ENCODE results near the gene TSACC. TPM values are rescaled to one million over a fixed set of nuclear protein-coding genes. Genes with fewer than 3 reads are reported as not detected.

TSACC gene
- total RNA-seq, 2 donors from 2014 or later = not detected

DNA sequence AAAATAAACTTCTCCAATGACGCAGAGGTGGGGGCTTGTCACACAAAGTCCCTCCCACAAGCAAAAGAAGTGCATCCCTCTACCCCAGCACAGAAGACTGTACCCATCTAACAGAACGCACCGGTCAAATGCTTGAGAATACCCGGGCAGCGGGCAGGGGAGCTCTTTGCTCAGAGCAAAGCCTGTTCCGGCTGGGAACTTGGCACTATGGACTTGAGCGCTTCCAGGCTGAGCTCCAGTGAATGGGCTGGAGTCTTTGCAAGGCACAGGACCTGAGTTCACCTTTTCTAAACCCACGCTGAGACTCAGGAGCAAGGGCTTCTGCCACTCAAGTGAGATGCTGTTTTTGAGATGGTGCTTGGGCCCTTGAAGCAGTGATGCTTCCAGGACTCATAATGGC, 51.0 kb downstream of the TSACC start:
- ATAC-seq (ENCODE audit: insufficient number of reproducible peaks, low FRiP score, low read depth) (no peak), DNase-seq (ENCODE audit: low spot score) (no peak)
- Histone ChIP-seq H3K4me3 (no peak overlapping the region), H3K27ac (no peak overlapping the region), H3K9me3 (no peaks in the 10 kb centered on the region), H3K36me3 (no peaks in the 10 kb centered on the region), H3K27me3 (replicated peaks; ENCODE audit: insufficient read depth) (no peaks in the 10 kb centered on the region), H3K4me1 (ENCODE audit: control insufficient read depth in 1 of 2, low read depth in 2 of 2) (no peaks in the 10 kb centered on the region)
- no peak for TF ChIP-seq CTCF (IDR thresholded peaks at IDR 0.05)

- H3K4me1 ChIP-seq (ENCODE audit: control insufficient read depth in 1 of 2, low read depth in 2 of 2) = no peaks in the 10 kb centered on the region
- H3K4me3 ChIP-seq = no peak overlapping the region
- H3K36me3 ChIP-seq = no peaks in the 10 kb centered on the region
- DNase-seq (ENCODE audit: low spot score) = no peak
- H3K27me3 ChIP-seq (replicated peaks; ENCODE audit: insufficient read depth) = no peaks in the 10 kb centered on the region
- TF ChIP-seq CTCF (IDR thresholded peaks at IDR 0.05) = no peak
- no peak for ATAC-seq (ENCODE audit: insufficient number of reproducible peaks, low FRiP score, low read depth)
- no peaks in the 10 kb centered on the region for H3K9me3 ChIP-seq
- no peak overlapping the region for H3K27ac ChIP-seq
These were observed 52.4 kb downstream of the TSACC start for GRCh38 chr1:156390469-156391365.

DNA sequence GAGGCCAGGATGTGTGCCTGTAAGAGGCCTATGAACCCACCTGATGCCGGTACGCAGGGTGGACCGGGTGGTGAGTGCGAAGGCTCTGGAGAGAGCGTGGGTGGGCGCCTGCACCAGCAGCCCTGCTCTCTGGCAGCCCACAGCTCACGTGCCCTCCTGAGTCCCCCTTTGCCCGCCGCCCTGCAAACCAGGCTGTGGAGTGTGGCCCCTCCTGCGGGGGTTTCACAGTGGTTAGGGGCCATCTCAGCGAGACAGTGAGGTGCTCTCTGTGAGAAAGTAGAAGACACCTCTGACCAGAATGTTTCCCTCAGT, 53.0 kb downstream of the TSACC start:
- H3K9me3 ChIP-seq = no peaks in the 10 kb centered on the region
- no peak for TF ChIP-seq CTCF (IDR thresholded peaks at IDR 0.05)
- no peak overlapping the region for H3K4me3 ChIP-seq
- H3K4me1 ChIP-seq (ENCODE audit: control insufficient read depth in 1 of 2, low read depth in 2 of 2) = no peaks in the 10 kb centered on the region
- H3K36me3 ChIP-seq = no peaks in the 10 kb centered on the region
- H3K27me3 ChIP-seq (replicated peaks; ENCODE audit: insufficient read depth) = no peaks in the 10 kb centered on the region
- DNase-seq (ENCODE audit: low spot score) (no peak), ATAC-seq (ENCODE audit: insufficient number of reproducible peaks, low FRiP score, low read depth) (no peak)
- no peak overlapping the region for H3K27ac ChIP-seq

- no peak for ATAC-seq (ENCODE audit: insufficient number of reproducible peaks, low FRiP score, low read depth)
- H3K4me1 ChIP-seq (ENCODE audit: control insufficient read depth in 1 of 2, low read depth in 2 of 2) = no peaks in the 10 kb centered on the region
- no peak for DNase-seq (ENCODE audit: low spot score)
- no peak for TF ChIP-seq CTCF (IDR thresholded peaks at IDR 0.05)
- H3K27ac ChIP-seq = no peak overlapping the region
- H3K9me3 ChIP-seq = no peaks in the 10 kb centered on the region
- no peaks in the 10 kb centered on the region for H3K36me3 ChIP-seq
- H3K4me3 ChIP-seq = no peak overlapping the region
- no peaks in the 10 kb centered on the region for H3K27me3 ChIP-seq (replicated peaks; ENCODE audit: insufficient read depth)
These were observed 53.4 kb downstream of the TSACC start for GRCh38 chr1:156391701-156392100.

DNA sequence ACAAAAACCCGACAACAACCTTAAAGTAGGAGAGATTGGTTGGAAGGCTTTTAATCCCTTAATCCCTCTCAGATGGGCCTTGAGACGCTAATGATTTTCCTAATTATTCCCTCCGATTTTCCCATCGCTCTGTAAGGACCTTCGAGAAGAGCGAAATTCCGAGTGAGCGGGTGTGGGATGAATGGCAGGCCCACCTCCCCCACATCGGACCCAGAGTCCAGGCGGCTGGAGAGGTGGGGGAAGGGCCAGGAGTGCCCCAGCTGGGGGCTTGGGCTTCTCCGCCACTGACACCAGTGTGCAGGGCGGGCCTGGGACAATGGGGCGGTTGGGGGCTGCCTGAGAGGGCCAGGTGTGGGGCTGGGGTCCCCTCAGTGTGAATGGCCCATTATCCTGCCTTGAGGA, 54.1 kb downstream of the TSACC start:
- DNase-seq (ENCODE audit: low spot score) (no peak), ATAC-seq (ENCODE audit: insufficient number of reproducible peaks, low FRiP score, low read depth) (no peak)
- H3K4me3 ChIP-seq = no peak overlapping the region
- H3K27me3 ChIP-seq (replicated peaks; ENCODE audit: insufficient read depth) = no peaks in the 10 kb centered on the region
- H3K27ac ChIP-seq = no peak overlapping the region
- TF ChIP-seq CTCF (IDR thresholded peaks at IDR 0.05) = no peak
- H3K36me3 ChIP-seq = no peaks in the 10 kb centered on the region
- no peaks in the 10 kb centered on the region for H3K9me3 ChIP-seq
- H3K4me1 ChIP-seq (ENCODE audit: control insufficient read depth in 1 of 2, low read depth in 2 of 2) = no peaks in the 10 kb centered on the region

Data from thoracic aorta (tissue), 2 donors.